OCI-LY1 (cell line): ENCODE measurements around the gene USP54.

Experiments
- H2AFZ ChIP-seq: fragments of 200-600 bp; sonication (generic), shearing (Covaris generic); 2 replicates; pipeline ENCODE4 v1.6.0; 2014; ENCODE audit warnings: antibody characterized with exemption, mild to moderate bottlenecking, low read length
- H3F3A ChIP-seq: fragments of 200-600 bp; sonication (generic), shearing (Covaris generic); 2 replicates; pipeline ENCODE4 v1.6.0; 2014; ENCODE audit warnings: mild to moderate bottlenecking, antibody characterized with exemption, low read length, moderate library complexity; ENCODE audit not compliant: insufficient read depth
- H3K27ac ChIP-seq: fragments of 200-600 bp; sonication (generic); 2 replicates; pipeline ENCODE4 v1.5.1; 2014; ENCODE audit warnings: low read length, mixed run types, mild to moderate bottlenecking, low read depth; ENCODE audit not compliant: poor library complexity, severe bottlenecking
- H3K27me3 ChIP-seq: fragments of 200-600 bp; sonication (generic); 2 replicates; pipeline ENCODE4 v1.6.0; 2014; ENCODE audit warnings: antibody characterized with exemption, mild to moderate bottlenecking, low read length, moderate library complexity; ENCODE audit not compliant: insufficient read depth
- H3K36me3 ChIP-seq: fragments of 200-600 bp; sonication (generic); 2 replicates; pipeline ENCODE4 v1.6.1; 2014; ENCODE audit warnings: mild to moderate bottlenecking, antibody characterized with exemption, low read length, moderate library complexity, mixed read lengths; ENCODE audit not compliant: insufficient read depth
- H3K4me1 ChIP-seq: fragments of 200-600 bp; sonication (generic); 2 replicates; pipeline ENCODE4 v1.5.1; 2014; ENCODE audit warnings: mild to moderate bottlenecking, low read length, moderate library complexity; ENCODE audit not compliant: insufficient read depth, severe bottlenecking
- H3K4me2 ChIP-seq: fragments of 200-600 bp; sonication (generic), shearing (Covaris generic); 2 replicates; pipeline ENCODE4 v1.6.1; 2014; ENCODE audit warnings: low read length
- H3K4me3 ChIP-seq: fragments of 200-600 bp; sonication (generic); 2 replicates; pipeline ENCODE4 v1.5.1; 2014; ENCODE audit warnings: low read length, low read depth, mild to moderate bottlenecking, mixed read lengths; ENCODE audit not compliant: poor library complexity, severe bottlenecking
- H3K79me2 ChIP-seq: fragments of 200-600 bp; shearing (Covaris generic); 2 replicates; pipeline ENCODE4 v1.6.1; 2016; ENCODE audit warnings: mixed run types, low read length, mixed read lengths; ENCODE audit not compliant: insufficient read depth
- H3K9ac ChIP-seq: fragments of 200-600 bp; sonication (generic), shearing (Covaris generic); 2 replicates; pipeline ENCODE4 v1.6.1; 2014; ENCODE audit warnings: mild to moderate bottlenecking, low read length, mixed read lengths
- H3K9me2 ChIP-seq: fragments of 200-600 bp; sonication (generic), shearing (Covaris generic); 2 replicates; pipeline ENCODE4 v1.6.1; 2014; ENCODE audit warnings: low read depth, mild to moderate bottlenecking, low read length, mixed read lengths
- H3K9me3 ChIP-seq: fragments of 200-600 bp; shearing (Covaris generic); 2 replicates; pipeline ENCODE4 v1.6.1; 2014; ENCODE audit warnings: low read length, mixed read lengths
- H4K20me1 ChIP-seq: fragments of 200-600 bp; sonication (generic), shearing (Covaris generic); 2 replicates; pipeline ENCODE4 v1.6.0; 2016; ENCODE audit warnings: mild to moderate bottlenecking, low read length; ENCODE audit not compliant: insufficient read depth
- EZH2 ChIP-seq: fragments of 200-600 bp; sonication (generic), shearing (Covaris generic); IDR thresholded peaks from 2 replicates; pipeline ENCODE4 v1.8.0; 2017; ENCODE audit warnings: borderline replicate concordance, mixed run types, mild to moderate bottlenecking, antibody characterized with exemption, low read length, moderate library complexity, mixed read lengths
- TF ChIP-seq, protein P1 (sequence below): fragments of 200-600 bp; sonication (generic), shearing (Covaris generic); IDR thresholded peaks from 2 replicates; pipeline ENCODE4 v1.5.1; 2017; ENCODE audit warnings: mild to moderate bottlenecking, antibody characterized with exemption, low read length, moderate library complexity, mixed read lengths

Gene USP54

DNA sequence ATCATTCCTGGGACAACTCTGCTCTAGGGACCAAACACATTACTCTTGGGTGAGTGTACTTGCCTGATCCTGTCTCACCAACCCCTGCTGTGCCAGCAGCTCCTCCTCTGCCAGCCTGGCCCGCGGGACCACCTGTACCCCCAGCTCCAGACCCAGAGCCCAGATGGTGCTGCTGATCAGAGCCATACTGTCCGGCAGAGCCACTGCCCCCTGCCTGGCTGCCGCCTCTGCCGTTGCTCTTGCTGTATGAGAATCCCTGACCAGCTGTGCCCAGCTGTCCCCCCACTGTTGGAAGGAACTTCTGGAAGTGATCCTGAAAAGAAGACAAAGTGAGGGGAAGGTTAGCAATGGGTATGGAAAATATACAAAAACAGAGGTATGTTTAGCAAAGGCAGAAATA is 43.3 kb upstream of the USP54 start:
- Histone ChIP-seq H3K9ac (no peak overlapping the region), H3K27me3 (no peaks in the 10 kb centered on the region), H3K36me3 (no peaks in the 10 kb centered on the region), H4K20me1 (no peaks in the 10 kb centered on the region), H3K9me3 (no peaks in the 10 kb centered on the region), H2AFZ (no peak overlapping the region), H3K27ac (no peak overlapping the region), H3K79me2 (no peaks in the 10 kb centered on the region), H3K4me2 (no peak overlapping the region), H3K4me1 (no peaks in the 10 kb centered on the region), H3K9me2 (no peaks in the 10 kb centered on the region), H3F3A (no peaks in the 10 kb centered on the region), H3K4me3 (no peak overlapping the region)
- TF ChIP-seq EZH2, result no peak
- TF ChIP-seq, protein P1, sequence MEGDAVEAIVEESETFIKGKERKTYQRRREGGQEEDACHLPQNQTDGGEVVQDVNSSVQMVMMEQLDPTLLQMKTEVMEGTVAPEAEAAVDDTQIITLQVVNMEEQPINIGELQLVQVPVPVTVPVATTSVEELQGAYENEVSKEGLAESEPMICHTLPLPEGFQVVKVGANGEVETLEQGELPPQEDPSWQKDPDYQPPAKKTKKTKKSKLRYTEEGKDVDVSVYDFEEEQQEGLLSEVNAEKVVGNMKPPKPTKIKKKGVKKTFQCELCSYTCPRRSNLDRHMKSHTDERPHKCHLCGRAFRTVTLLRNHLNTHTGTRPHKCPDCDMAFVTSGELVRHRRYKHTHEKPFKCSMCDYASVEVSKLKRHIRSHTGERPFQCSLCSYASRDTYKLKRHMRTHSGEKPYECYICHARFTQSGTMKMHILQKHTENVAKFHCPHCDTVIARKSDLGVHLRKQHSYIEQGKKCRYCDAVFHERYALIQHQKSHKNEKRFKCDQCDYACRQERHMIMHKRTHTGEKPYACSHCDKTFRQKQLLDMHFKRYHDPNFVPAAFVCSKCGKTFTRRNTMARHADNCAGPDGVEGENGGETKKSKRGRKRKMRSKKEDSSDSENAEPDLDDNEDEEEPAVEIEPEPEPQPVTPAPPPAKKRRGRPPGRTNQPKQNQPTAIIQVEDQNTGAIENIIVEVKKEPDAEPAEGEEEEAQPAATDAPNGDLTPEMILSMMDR, result no peak

DNA sequence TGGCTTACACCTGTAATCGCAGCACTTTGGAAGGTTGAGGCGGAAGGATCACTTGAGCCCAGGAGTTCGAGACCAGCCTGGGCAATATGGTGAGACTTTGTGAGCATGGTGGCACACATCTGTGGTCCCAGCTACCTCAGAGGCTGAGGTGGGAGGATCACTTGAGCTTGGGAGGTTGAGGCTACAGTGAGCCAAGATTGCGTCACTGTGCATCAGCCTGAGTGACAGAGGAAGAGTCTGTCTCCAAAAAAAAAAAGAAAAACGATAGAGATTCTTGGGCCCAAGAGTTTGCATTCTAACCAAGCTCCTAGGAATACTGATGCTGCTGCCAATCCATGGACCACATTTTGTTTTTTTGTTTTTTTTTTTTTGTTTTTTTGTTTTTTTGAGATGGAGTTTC is 38.0 kb upstream of the USP54 start:
- Histone ChIP-seq H3K27ac (no peak overlapping the region), H3K4me1 (peaks cover 25% of the 10 kb centered on the region), H2AFZ (no peak overlapping the region), H3F3A (no peaks in the 10 kb centered on the region), H3K9ac (no peak overlapping the region), H4K20me1 (no peaks in the 10 kb centered on the region), H3K36me3 (no peaks in the 10 kb centered on the region), H3K9me3 (no peaks in the 10 kb centered on the region), H3K4me2 (no peak overlapping the region), H3K4me3 (no peak overlapping the region), H3K79me2 (no peaks in the 10 kb centered on the region), H3K27me3 (no peaks in the 10 kb centered on the region), H3K9me2 (no peaks in the 10 kb centered on the region)
- TF ChIP-seq, protein P1, result no peak
- no peak for TF ChIP-seq EZH2

DNA sequence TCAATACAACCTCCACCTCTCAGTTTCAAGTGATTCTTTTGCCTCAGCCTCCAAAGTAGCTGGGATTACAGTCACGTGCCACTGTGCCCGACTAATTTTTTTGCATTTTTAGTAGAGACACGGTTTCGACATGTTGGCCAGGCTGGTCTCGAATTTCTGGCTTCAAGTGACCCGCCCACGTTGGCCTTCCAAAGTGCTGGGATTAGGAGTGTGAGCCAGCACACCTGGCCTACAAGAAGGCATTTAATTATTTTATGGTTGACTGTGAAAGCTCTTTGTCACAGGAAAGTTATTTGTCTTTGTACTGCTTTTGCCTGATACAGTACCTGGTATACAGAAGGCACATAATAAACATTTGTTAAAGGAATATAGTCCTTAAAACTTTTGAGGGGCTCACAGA is 37.3 kb upstream of the USP54 start:
- Histone ChIP-seq H3K9ac (no peak overlapping the region), H4K20me1 (no peaks in the 10 kb centered on the region), H3K36me3 (no peaks in the 10 kb centered on the region), H3F3A (no peaks in the 10 kb centered on the region), H3K4me1 (peaks cover 25% of the 10 kb centered on the region), H3K79me2 (no peaks in the 10 kb centered on the region), H3K9me3 (no peaks in the 10 kb centered on the region), H3K9me2 (no peaks in the 10 kb centered on the region), H3K27me3 (no peaks in the 10 kb centered on the region), H2AFZ (no peak overlapping the region), H3K4me3 (no peak overlapping the region), H3K4me2 (no peak overlapping the region), H3K27ac (no peak overlapping the region)
- TF ChIP-seq, protein P1, result no peak
- TF ChIP-seq EZH2, result no peak
